Measurements from ENCODE around the gene APP.
"Not testable (repeated sequence)": the region's sequence is repeated elsewhere in the genome, so short reads cannot be mapped to it uniquely, and the experiment has no call there.

- TF ChIP-seq PATZ1 (CRISPR knock-in tag; IDR thresholded peaks at IDR 0.05; ENCODE audit: borderline replicate concordance); POU6F1 (CRISPR knock-in tag; IDR thresholded peaks at IDR 0.05; ENCODE audit: borderline replicate concordance, low read depth); SNAI2 (CRISPR knock-in tag; IDR thresholded peaks at IDR 0.05); CREB5 (CRISPR knock-in tag; IDR thresholded peaks at IDR 0.05; ENCODE audit: low read depth); ZFP30 (CRISPR knock-in tag; IDR thresholded peaks at IDR 0.05); ZFP3 (CRISPR knock-in tag; IDR thresholded peaks at IDR 0.05); BACH2 (CRISPR knock-in tag; IDR thresholded peaks at IDR 0.05; ENCODE audit: borderline replicate concordance); TCF4 (CRISPR knock-in tag; IDR thresholded peaks at IDR 0.05; ENCODE audit: borderline replicate concordance); RARB (CRISPR knock-in tag; IDR thresholded peaks at IDR 0.05); TSHZ2 (CRISPR knock-in tag; IDR thresholded peaks at IDR 0.05); TOX (CRISPR knock-in tag; IDR thresholded peaks at IDR 0.05; ENCODE audit: borderline replicate concordance); ARNTL (CRISPR knock-in tag; IDR thresholded peaks at IDR 0.05; ENCODE audit: borderline replicate concordance, low read depth); PPARA (CRISPR knock-in tag; IDR thresholded peaks at IDR 0.05; ENCODE audit: borderline replicate concordance): not testable (repeated sequence)
These were observed 147.2 kb downstream of the APP start for GRCh38 chr21:26023406-26023805.
